Right ventricle myocardium inferior (tissue), 1 donor: ENCODE data around the gene HSD11B1L. TPM values are rescaled to one million over a fixed set of nuclear protein-coding genes. Genes with fewer than 3 reads are reported as not detected.
"Not testable (repeated sequence)": the region's sequence is repeated elsewhere in the genome, so short reads cannot be mapped to it uniquely, and the experiment has no call there.

Experiments
- ATAC-seq: fragments of 200-7000 bp; cut with Tn5 transposase; one replicate; pipeline ENCODE4 v1.9.1; 2020; ENCODE audit warnings: mild to moderate bottlenecking, moderate library complexity
- DNase-seq: peaks from one replicate; pipeline ENCODE4 v3.0.0; 2021; ENCODE audit errors: missing footprints
- intact Hi-C: fragments of 100-400 bp; cut with DNase I; formaldehyde crosslinking; loops from one replicate; pipeline ENCODE4 v1.11.0; 2022
- total RNA-seq: library from RNA; stranded (reverse); fragmentation: NEBNext Ultra II Directional; extraction: Animal tissue kit (Norgen Biotek cat#: 25700); gene quantifications from one replicate; pipeline ENCODE4 v1.2.1, GENCODE V29; 2021
- donor health status: DM: no; HTN: yes; CAD: no; lungs with severe emphysema.

Gene HSD11B1L
- total RNA-seq, 1 donor from 2014 or later: 3.9 TPM

DNA sequence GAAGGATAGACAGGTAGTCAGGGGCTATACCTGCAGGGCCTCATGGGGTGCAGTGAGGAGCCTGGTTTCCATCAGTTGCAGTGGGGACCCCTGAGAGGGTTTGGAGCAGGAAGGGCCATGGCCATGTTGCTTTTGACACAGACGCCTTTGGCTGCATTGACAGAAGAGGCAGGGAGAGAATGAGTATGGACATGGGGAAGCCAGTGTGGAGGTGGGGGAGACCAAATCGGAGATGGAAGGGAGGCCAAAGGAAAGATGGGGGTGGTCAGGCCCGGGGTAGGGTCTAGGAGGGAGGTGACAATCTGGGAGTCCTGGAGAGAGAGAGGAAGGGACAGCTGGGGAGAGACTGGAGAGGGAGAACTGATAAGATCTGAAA, 1.3 kb downstream of the HSD11B1L start:
- ATAC-seq (no peak), DNase-seq (no peak)
- intact Hi-C loops: loop anchor here (5.0 kb wide), 1 partner anchor 40 kb away; the partner anchor contains the start of genes CATSPERD and LONP1

DNA sequence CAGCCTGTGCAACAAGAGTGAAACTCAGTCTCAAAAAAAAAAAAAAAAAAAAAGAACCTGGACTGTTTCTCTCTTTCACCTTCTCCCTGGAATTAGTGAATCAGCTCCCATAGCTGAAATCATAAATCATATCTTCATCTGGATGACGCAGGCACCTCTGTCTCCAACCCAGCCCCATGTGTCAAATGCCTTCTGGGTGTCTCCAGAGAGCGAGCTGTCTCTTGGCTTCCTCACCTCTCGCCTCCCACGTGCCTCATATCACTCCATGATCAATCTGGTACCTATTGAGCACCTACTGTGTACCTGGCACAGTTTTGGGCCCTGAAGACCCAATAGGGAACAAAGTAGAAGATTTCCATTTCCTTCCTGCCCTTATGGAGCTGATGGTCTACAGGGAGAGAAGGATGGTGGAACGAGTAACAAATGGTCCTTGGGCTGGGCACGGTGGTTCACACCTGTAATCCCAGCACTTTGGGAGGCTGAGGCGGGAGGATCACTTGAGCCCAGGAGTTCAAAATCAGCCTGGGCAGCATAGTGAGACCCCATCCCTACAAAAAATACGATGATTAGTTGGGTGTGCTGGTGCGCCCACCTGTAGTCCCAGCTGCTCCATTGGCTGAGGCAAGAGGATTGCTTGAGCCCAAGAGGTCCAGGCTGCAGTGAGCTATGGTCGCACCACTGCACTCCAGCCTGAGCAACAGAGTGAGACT, 2.5 kb downstream of the HSD11B1L start:
- no peak for DNase-seq
- intact Hi-C loops: loop anchor here (5.0 kb wide), 1 partner anchor 39 kb away; the partner anchor contains the start of genes CATSPERD and LONP1

DNA sequence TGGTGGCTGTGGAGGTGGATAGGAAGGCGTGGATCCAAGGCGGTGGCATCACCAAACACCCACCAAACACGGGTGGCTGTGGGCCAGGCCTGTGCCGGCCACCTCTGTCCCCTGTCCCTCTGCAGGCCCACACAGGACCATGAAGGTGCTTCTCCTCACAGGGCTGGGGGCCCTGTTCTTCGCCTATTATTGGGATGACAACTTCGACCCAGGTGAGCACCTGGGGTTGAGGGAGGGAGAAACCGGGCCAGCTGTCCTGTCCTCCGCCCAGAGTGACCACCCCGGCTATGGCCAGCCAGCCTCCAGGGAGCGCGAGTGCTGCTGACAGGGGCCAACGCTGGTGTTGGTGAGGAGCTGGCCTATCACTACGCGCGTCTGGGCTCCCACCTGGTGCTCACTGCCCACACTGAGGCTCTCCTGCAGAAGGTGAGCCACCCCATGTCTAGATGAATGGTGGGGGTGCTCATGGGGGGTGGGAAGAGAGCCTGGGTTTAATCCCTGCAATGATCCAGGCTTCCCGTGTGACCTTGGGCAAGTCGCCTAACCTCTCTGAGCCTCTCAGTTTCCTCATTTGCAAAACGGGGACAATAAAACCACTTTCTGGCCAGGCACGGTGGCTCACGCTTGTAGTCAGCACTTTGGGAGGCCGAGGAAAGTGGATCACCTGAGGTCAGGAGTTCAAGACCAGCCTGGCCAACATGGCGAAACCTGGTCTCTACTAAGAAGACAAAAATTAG, 4.0 kb downstream of the HSD11B1L start:
- intact Hi-C loops: loop anchor here (5.0 kb wide), 1 partner anchor 37 kb away; the partner anchor contains the start of genes CATSPERD and LONP1
- DNase-seq (peak; percentile 17), ATAC-seq (no peak)

More for the DNA sequence above, 2.5 kb downstream of the HSD11B1L start:
- no peak for ATAC-seq

DNA sequence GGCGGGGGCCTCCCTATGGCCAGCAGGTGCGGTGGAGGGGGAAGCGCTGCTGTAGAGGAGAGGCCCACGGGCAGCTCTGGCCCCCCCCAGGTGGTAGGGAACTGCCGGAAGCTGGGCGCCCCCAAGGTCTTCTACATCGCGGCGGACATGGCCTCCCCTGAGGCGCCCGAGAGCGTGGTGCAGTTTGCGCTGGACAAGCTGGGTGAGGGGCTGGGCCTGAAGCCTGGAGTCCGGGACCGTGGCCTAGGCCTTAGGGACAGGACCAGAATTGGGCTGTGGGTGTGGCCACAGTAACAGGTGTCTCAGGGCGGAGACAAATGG, 5.5 kb downstream of the HSD11B1L start:
- ATAC-seq (no peak), DNase-seq (peak; percentile 81)
- intact Hi-C loops: no loop called here

DNA sequence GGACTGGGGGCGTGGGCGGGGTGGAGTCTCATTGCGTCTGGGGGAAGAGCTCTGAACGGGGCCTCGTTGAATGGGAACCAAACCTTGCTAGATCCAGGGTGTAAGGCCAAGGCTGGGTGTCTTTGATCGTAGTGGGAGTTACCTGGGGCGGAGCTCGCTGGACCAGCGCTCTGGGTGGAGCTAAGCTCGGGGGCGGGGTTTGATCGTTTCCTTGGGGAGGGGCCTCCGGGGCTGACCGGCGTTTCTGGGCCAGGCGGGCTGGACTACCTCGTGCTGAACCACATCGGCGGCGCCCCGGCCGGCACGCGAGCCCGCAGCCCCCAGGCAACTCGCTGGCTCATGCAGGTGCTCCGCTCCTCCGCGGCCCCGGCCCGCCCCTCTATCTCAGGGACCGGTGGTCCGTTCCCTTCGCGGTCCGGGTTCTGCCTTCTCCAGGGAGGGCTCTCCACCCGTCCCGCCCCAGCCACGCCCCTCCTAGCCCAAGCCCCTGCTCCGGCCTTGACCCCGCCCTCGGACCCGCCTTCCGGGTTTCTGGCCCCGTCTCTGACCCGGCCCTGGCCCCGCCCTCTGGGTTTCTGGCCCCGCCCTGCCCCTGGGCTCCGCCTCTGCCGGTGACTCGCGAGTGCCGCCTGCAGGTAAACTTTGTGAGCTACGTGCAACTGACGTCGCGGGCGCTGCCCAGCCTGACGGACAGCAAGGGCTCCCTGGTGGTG, 6.0 kb downstream of the HSD11B1L start:
- intact Hi-C loops: no loop called here
- DNase-seq: peak; percentile 99
- peak; percentile 87 for ATAC-seq

DNA sequence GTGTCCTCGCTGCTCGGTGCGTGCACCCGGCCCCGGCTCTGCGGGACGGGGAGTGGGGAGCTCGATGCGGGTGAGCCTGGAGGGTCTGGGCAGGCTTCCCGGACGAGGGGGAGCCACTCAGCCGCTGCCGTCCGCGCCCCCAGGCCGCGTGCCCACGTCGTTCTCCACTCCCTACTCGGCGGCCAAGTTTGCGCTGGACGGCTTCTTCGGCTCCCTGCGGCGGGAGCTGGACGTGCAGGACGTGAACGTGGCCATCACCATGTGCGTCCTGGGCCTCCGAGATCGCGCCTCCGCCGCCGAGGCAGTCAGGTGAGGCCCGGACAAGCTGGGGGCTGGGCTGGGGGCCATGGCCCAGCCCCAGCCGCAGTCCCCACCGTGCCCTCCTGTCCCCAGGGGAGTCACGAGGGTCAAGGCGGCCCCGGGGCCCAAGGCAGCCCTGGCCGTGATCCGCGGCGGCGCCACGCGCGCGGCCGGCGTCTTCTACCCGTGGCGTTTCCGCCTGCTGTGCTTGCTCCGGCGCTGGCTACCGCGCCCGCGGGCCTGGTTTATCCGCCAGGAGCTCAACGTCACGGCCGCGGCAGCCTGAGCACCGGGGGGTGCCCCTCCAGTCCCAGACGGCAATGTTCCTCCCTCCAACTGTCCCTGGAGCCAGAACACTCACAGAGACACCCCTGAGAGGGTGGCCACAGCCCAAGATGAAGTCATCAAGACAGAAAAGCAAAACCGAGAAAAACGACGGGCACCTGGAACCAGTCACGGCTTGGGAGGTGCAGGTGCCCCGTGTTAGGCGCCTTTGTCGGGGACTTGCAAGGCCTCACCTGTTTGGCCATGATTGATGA, 6.8 kb downstream of the HSD11B1L start:
- DNase-seq (peak; percentile 79), ATAC-seq (no peak)
- intact Hi-C loops: no loop called here

DNA sequence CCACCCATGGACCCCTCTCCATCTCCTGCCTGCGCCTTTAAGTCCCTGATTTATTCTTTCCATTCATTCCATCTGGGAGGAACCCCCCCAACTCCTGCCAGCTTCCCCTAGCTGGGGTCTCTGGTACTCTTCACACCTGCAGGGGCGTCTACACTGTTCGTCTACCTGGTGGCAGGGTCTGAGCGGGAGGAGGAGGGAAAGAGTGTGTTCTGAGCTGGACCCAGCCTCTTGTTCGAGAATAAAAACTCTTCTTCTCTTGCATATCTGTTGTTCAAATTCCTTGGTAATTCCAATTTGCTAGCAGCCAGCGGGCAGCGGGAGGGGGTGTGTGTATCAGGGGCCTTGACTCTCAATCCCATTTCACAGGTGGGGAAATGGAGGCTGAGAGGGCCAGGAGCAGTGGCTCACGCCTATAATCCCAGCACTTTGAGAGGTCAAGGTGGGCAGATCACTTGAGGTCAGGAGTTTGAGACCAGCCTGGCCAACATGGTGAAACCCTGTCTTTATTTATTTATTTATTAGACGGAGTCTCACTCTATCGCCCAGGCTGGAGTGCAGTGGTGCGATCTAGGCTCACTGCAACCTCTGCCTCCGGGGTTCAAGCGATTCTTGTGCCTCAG, 7.5 kb downstream of the HSD11B1L start:
- intact Hi-C loops, ATAC-seq, DNase-seq: not testable (repeated sequence)

DNA sequence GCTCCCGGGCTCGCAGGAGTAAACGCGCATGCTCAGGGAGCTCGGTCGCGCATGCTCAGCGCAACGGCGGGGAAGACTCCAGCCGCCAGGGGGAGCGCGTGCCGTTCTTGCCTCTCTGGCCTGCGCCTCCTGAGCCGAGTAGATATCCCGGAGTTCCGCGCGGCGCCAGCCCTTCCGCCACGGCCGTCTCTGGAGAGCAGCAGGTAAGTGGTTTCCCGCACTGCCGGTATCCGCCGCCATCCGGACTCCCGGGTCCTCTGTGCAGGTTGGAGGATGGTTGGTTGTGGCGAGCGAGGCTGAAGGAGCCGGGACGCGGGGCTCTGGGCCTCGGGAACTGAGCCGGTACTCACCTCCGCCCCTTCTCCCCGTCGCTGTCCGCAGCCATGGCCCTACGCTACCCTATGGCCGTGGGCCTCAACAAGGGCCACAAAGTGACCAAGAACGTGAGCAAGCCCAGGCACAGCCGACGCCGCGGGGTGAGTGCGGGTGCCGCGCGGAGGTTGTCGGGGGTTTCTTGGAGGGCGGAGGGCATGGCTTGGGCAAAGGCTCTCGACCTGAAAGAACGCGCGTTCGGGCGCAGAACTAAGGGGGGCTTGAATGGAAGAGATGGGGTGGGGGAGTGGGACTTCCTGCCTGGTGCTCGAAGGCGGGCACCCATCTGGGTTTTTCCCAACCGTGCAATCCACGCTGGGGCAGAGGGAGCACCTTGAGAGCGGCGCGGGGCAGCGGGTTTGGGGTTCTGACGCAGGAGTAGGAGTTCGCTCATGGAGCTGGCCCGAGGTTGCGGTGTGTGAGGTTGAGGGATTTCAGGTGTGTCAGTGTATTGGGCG, 9.5 kb downstream of the HSD11B1L start, which contains the start of gene RPL36:
Gene RPL36 (plus strand): TSS at position 171 of the 830 bp plus-strand sequence. CDS start 213 bp downstream, at position 384.
- DNase-seq: peak; percentile 99
- intact Hi-C loops: loop anchor here (2.0 kb wide), 1 partner anchor 28 kb away; no protein-coding TSS in a partner anchor
- peak; percentile 81 for ATAC-seq

DNA sequence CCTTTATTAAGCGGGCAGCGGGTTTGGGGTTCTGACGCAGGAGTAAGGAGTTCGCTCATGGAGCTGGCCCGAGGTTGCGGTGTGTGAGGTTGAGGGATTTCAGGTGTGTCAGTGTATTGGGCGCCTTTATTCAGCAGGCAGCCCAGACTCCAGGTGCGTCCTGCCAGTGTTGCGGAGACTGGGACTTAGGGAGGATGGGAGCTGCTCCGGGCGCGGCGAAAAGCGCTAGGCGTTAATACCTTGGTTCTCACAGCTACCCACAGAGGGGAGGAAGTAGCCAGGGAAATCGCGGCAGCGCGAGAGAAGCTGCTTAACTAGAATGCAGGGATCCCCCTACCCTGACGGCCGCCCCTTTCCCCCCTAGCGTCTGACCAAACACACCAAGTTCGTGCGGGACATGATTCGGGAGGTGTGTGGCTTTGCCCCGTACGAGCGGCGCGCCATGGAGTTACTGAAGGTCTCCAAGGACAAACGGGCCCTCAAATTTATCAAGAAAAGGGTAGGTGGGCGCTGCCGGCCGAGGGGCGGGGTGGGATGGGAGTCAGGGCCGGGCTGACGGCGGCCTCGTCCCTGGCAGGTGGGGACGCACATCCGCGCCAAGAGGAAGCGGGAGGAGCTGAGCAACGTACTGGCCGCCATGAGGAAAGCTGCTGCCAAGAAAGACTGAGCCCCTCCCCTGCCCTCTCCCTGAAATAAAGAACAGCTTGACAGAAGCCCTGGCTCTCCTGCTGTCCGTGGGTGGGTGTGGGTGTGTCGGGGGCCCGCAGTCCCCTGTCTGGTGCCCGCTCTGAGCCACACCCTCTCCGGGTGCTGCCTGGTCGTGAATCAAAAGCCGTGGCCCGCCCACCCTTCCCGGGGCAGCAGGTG, 10.4 kb downstream of the HSD11B1L start:
- ATAC-seq (peak; percentile 20), DNase-seq (peak; percentile 86)
- intact Hi-C loops: loop anchor here (2.0 kb wide), 1 partner anchor 28 kb away; no protein-coding TSS in a partner anchor

DNA sequence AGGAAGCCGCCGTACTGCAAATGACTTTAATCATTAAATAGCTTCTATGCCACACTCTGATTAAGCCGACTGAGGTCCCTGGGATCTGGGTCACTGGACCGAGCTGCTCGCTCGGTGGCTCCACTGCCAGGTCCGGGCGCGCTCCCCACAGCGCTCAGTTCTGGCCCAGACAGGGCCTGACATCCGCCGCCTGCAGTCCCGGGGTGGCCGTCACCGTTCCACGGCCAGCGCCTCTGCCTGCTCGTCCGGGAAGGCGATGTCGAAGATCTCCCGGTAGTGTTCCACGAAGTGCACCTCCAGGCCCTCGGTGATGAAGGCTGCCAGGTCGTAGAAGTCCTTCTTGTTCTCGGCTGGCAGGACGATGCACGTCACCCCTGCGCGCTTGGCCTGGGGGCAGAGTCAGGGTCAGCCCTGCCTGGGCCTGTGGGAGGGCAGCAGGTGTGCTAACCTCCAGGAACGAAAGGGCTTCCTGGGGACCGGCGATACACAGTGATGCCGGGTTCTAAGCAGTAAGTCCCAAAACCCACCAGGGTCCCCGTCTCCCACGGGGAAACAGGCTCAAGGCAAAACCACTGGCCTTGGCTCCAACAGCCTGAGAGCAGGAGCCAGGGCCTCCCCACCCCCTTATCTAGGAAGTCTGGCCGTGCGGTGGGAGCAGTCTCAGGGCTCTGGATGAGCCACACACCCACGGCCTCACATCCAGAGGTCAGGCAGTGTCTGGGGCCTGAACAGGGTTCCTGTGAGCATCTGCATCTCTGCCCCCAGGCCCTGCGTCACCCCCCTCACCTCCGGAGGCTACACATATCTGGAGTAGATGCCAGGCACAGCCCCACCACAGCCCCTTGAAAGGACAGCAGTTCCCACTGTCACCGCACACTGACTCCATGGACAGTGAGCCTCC, 11.2 kb downstream of the HSD11B1L start:
- DNase-seq: no peak

DNA sequence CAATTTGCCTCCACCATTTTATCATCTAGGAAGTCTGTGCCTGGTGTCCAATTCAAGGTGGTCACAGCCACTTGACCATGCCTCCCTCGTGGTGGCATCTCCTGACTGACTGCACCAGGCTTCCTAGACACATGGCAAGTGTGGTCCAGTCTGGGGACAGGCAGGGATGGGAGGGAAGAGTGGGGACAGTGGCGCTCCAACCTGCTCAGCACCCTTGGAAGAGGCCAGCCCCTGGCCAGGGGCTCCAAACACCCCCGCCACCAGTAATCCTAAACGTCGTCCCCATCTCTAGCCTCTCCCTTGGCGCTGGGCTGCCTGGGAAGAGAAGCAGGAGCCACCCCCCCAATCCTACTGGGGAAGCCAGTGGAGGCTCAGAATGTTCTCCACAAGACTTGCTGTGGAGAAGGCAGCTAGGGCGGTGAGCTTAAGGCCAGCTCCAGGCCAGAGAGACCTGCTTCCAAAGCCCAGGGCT, 11.9 kb downstream of the HSD11B1L start:
- intact Hi-C loops: no loop called here
- DNase-seq: no peak
- ATAC-seq: no peak

More for the DNA sequence above, 11.2 kb downstream of the HSD11B1L start:
- intact Hi-C loops: loop anchor here (2.0 kb wide), 1 partner anchor 27 kb away; no protein-coding TSS in a partner anchor
- ATAC-seq: no peak

DNA sequence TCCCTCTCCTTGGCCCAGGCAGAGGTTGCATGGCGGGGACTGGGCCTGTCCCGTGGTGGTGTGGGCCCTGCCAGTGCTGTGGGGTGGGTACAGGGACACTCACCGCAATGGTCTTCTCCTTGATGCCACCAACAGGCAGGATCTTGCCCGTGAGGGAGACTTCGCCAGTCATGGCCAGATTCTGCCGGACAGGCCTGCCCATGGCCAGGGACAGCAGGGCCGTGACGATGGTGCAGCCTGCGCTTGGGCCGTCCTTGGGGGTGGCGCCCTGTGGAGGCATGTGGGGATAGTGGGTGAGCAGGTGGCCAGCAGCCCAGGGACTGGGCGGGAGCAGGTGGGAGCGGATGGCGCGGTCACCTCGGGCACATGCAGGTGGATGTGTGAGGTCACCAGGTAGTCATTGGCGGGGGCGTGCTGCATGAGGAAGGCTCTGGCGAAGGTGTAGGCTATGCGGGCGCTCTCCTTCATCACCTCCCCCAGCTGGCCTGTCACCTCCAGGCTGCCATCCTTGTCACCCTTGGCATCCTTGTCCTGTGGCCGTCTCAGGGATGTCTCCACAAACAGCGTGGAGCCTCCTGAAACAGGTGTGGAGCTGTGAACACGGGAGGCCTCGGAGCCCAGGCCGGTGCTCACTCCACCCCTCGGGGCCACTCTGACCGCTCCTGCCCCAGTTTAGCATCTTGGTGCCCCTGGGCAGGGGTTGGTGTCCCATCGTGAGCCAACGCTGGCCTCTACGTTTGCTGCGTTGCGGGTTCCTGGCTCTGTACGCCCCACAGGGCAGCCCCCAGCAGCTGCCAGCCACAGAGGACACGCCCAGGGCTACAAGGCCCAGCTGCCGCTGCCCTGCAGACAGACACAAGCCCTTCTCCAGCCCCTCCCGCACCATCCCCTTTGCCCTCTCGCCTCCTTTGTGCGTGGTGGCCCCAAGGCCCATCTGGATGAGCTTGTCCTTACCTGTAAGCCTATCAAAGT, 12.7 kb downstream of the HSD11B1L start:
- ATAC-seq (no peak), DNase-seq (no peak)
- intact Hi-C loops: no loop called here

DNA sequence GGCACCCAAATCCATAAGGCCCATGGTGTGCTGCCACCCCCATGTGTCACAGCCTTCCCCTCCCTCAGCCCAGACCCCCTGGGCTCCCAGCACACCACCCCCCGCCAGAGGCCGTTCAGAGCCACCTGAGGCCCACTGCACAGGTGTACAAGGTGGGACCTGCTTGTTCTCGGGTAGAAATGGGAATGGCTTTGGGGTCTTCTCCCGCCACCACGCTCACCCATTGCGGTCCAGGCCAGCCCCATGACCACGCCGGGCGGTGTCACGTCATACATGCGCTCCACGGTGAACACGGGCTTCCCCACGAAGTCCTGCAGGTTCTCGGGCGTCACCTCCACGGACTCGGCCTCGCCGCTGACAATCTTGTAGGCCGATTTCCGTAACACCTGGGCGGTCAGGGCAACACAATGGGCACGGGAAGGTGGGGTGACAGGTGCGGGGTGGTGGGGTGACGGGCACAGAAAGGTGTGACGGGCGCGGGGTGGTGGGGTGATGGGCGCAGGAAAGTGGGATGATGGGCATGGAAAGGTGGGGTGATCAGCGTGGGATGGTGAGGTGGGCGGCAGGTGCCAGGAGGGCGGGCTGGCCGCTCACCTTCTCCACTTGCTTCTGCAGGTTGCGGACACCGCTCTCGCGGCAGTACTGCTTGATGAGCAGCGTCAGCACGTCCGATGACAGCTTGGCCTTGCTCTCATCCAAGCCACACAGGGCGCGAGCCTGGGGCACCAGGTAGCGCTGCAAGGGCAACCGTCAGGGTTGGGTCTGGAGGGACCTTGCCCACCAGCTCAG, 13.5 kb downstream of the HSD11B1L start:
- no peak for ATAC-seq
- intact Hi-C loops: no loop called here
- DNase-seq: no peak
